ENCODE data around the gene NME9.

NME9 gene

GRCh38 chr3:138366006-138366759 lies 36.5 kb upstream of the NME9 start:
- no peak overlapping the region for H3K27ac ChIP-seq (replicated peaks)
- H3K4me3 ChIP-seq (replicated peaks; ENCODE audit: insufficient read depth, low read length): no peak overlapping the region
- H3K27me3 ChIP-seq (ENCODE audit: insufficient read depth, poor library complexity, severe bottlenecking): no peaks in the 10 kb centered on the region
- DNase-seq (ENCODE audit: low read depth in 1 of 2, low spot score in 1 of 2): no peak
- TF ChIP-seq SPI1 (IDR thresholded peaks at IDR 0.05; ENCODE audit: borderline replicate concordance, low read depth) (no peak), CTCF (IDR thresholded peaks at IDR 0.05; ENCODE audit: insufficient read depth, low read length) (no peak), REST (IDR thresholded peaks at IDR 0.05; ENCODE audit: insufficient replicate concordance, low read depth) (no peak), GABPA (IDR thresholded peaks at IDR 0.05; ENCODE audit: low read depth) (no peak), POLR2AphosphoS5 (IDR thresholded peaks at IDR 0.05; ENCODE audit: low read depth) (no peak)

GRCh38 chr3:138365253-138365555 lies 35.6 kb upstream of the NME9 start:
- no peak overlapping the region for H3K4me3 ChIP-seq (replicated peaks; ENCODE audit: insufficient read depth, low read length)
- no peak for DNase-seq (ENCODE audit: low read depth in 1 of 2, low spot score in 1 of 2)
- H3K27me3 ChIP-seq (ENCODE audit: insufficient read depth, poor library complexity, severe bottlenecking): no peaks in the 10 kb centered on the region
- TF ChIP-seq POLR2AphosphoS5 (IDR thresholded peaks at IDR 0.05; ENCODE audit: low read depth) (no peak), REST (IDR thresholded peaks at IDR 0.05; ENCODE audit: insufficient replicate concordance, low read depth) (no peak), CTCF (IDR thresholded peaks at IDR 0.05; ENCODE audit: insufficient read depth, low read length) (no peak), GABPA (IDR thresholded peaks at IDR 0.05; ENCODE audit: low read depth) (no peak), SPI1 (IDR thresholded peaks at IDR 0.05; ENCODE audit: borderline replicate concordance, low read depth) (no peak)
- no peak overlapping the region for H3K27ac ChIP-seq (replicated peaks)

GRCh38 chr3:138364356-138365252 lies 35.0 kb upstream of the NME9 start:
- Histone ChIP-seq H3K4me3 (replicated peaks; ENCODE audit: insufficient read depth, low read length) (no peak overlapping the region), H3K27ac (replicated peaks) (no peak overlapping the region), H3K27me3 (ENCODE audit: insufficient read depth, poor library complexity, severe bottlenecking) (no peaks in the 10 kb centered on the region)
- TF ChIP-seq REST (IDR thresholded peaks at IDR 0.05; ENCODE audit: insufficient replicate concordance, low read depth) (no peak), GABPA (IDR thresholded peaks at IDR 0.05; ENCODE audit: low read depth) (no peak), CTCF (IDR thresholded peaks at IDR 0.05; ENCODE audit: insufficient read depth, low read length) (no peak), SPI1 (IDR thresholded peaks at IDR 0.05; ENCODE audit: borderline replicate concordance, low read depth) (no peak), POLR2AphosphoS5 (IDR thresholded peaks at IDR 0.05; ENCODE audit: low read depth) (no peak)
- DNase-seq (ENCODE audit: low read depth in 1 of 2, low spot score in 1 of 2): no peak

Data from HL-60 (cell line).